KMS-11 (cell line): ENCODE measurements around the gene NFKBIZ.
"Not testable (repeated sequence)": the region's sequence is repeated elsewhere in the genome, so short reads cannot be mapped to it uniquely, and the experiment has no call there.

ENCODE experiments used
- H2AFZ ChIP-seq: fragments of 200-600 bp; sonication (generic); 2 replicates; pipeline ENCODE4 v1.6.1; 2016; ENCODE audit warnings: antibody characterized with exemption, mixed run types, low read depth
- H3K27ac ChIP-seq: fragments of 200-600 bp; sonication (generic); 2 replicates; pipeline ENCODE4 v1.6.1; 2016; ENCODE audit warnings: mild to moderate bottlenecking, mixed run types
- H3K27me3 ChIP-seq: fragments of 200-600 bp; sonication (generic); 2 replicates; pipeline ENCODE4 v1.6.1; 2017; ENCODE audit warnings: mild to moderate bottlenecking, low read depth, mixed run types, moderate library complexity; ENCODE audit not compliant: insufficient read depth
- H3K36me3 ChIP-seq: fragments of 200-600 bp; sonication (generic); 2 replicates; pipeline ENCODE4 v1.6.1; 2017; ENCODE audit warnings: mild to moderate bottlenecking, mixed run types; ENCODE audit not compliant: insufficient read depth
- H3K4me1 ChIP-seq: fragments of 200-600 bp; sonication (generic); 2 replicates; pipeline ENCODE4 v1.6.1; 2016; ENCODE audit warnings: mild to moderate bottlenecking, low read depth, mixed run types; ENCODE audit not compliant: poor library complexity, severe bottlenecking
- H3K4me2 ChIP-seq: fragments of 200-600 bp; sonication (generic); 2 replicates; pipeline ENCODE4 v1.7.0; 2016; ENCODE audit warnings: mild to moderate bottlenecking, mixed run types
- H3K4me3 ChIP-seq: fragments of 200-600 bp; sonication (generic); IDR thresholded peaks from 2 replicates; pipeline ENCODE4 v1.6.1; 2017; ENCODE audit warnings: low read depth, low read length, mixed read lengths; ENCODE audit not compliant: insufficient read depth
- H3K79me2 ChIP-seq: fragments of 200-600 bp; sonication (generic); 2 replicates; pipeline ENCODE4 v1.6.1; 2016; ENCODE audit warnings: low read depth, mixed run types; ENCODE audit not compliant: insufficient read depth
- H3K9ac ChIP-seq: fragments of 200-600 bp; sonication (generic); 2 replicates; pipeline ENCODE4 v1.6.1; 2016; ENCODE audit warnings: mild to moderate bottlenecking, mixed run types
- H4K20me1 ChIP-seq: fragments of 200-600 bp; sonication (generic); 2 replicates; pipeline ENCODE4 v1.6.1; 2016; ENCODE audit warnings: mild to moderate bottlenecking, mixed run types; ENCODE audit not compliant: insufficient read depth
- CTCF ChIP-seq: fragments of 200-600 bp; sonication (generic); conservative IDR thresholded peaks from 2 replicates; pipeline ENCODE4 v1.6.1; 2017; ENCODE audit warnings: low read depth, mild to moderate bottlenecking, antibody characterized with exemption, low read length, moderate library complexity, mixed read lengths

The NFKBIZ gene

DNA sequence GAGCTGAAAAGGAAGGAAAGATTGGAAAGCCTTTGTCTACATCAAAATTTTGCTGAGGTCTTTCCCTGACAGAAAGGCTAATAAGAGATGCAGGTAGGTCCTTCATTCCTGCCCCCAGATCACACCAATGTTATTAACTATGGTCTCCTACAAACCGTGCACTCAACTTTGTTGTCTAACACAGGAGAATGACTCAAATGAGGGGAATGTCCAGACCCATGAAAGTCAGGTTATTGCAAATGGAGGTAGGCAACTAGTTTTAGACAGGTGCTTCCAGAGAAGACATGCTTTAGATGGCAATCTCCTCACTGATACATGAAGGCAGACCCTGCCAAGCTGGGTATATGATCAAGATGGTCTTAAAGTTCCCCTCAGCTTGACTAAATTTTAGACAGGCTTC lies 51.0 kb downstream of the NFKBIZ start:
- Histone ChIP-seq H3K4me2 (no peak overlapping the region), H3K4me1 (peaks cover 5% of the 10 kb centered on the region), H3K4me3 (no peak overlapping the region), H3K36me3 (no peaks in the 10 kb centered on the region), H3K27ac (no peak overlapping the region), H3K9ac (no peak overlapping the region), H3K27me3 (no peaks in the 10 kb centered on the region), H4K20me1 (no peaks in the 10 kb centered on the region), H3K79me2 (no peaks in the 10 kb centered on the region), H2AFZ (no peak overlapping the region)
- no peak for TF ChIP-seq CTCF

DNA sequence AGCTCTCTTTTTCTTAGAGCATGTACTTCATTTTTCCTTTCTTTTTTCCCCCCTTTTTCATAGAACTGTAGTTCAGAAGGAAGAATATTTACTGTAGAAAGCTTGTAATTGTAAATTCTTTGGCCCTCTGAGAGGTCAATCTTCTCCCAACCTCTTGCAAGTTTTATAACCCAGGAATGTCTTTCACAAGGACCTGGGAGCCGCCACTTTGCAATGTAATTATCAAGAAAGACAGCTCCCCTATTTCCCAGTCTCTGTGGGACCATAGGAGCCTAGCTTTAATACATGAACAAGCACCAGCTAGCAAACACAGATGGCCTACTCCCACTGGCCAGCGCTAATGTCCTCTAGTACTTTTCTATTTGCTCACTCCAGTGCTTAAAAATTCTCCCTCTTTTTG lies 51.4 kb downstream of the NFKBIZ start:
- Histone ChIP-seq H3K9ac (no peak overlapping the region), H4K20me1 (no peaks in the 10 kb centered on the region), H3K4me3 (no peak overlapping the region), H3K27me3 (no peaks in the 10 kb centered on the region), H3K79me2 (no peaks in the 10 kb centered on the region), H2AFZ (no peak overlapping the region), H3K36me3 (no peaks in the 10 kb centered on the region), H3K27ac (no peak overlapping the region), H3K4me2 (no peak overlapping the region), H3K4me1 (peaks cover 5% of the 10 kb centered on the region)
- no peak for TF ChIP-seq CTCF

- TF ChIP-seq CTCF: no peak
- Histone ChIP-seq H4K20me1 (no peaks in the 10 kb centered on the region), H3K27ac (no peak overlapping the region), H3K4me2 (no peak overlapping the region), H3K27me3 (no peaks in the 10 kb centered on the region), H3K79me2 (no peaks in the 10 kb centered on the region), H3K4me1 (peaks cover 5% of the 10 kb centered on the region), H2AFZ (no peak overlapping the region), H3K9ac (no peak overlapping the region), H3K4me3 (no peak overlapping the region), H3K36me3 (no peaks in the 10 kb centered on the region)
Observed at GRCh38 chr3:101902041-101902440, 52.7 kb downstream of the NFKBIZ start.

- no peak overlapping the region for H3K4me3 ChIP-seq
- H3K27ac ChIP-seq: no peak overlapping the region
- H3K4me1 ChIP-seq: peaks cover under 1% of the 10 kb centered on the region
- no peaks in the 10 kb centered on the region for H3K79me2 ChIP-seq
- no peak overlapping the region for H3K9ac ChIP-seq
- no peaks in the 10 kb centered on the region for H3K36me3 ChIP-seq
- H2AFZ ChIP-seq: no peak overlapping the region
- no peaks in the 10 kb centered on the region for H3K27me3 ChIP-seq
- no peaks in the 10 kb centered on the region for H4K20me1 ChIP-seq
- H3K4me2 ChIP-seq: no peak overlapping the region
- no peak for TF ChIP-seq CTCF
Observed at GRCh38 chr3:101903451-101903871, 54.1 kb downstream of the NFKBIZ start.

GRCh38 chr3:101905573-101905972 lies 56.3 kb downstream of the NFKBIZ start:
- not testable (repeated sequence) for H2AFZ ChIP-seq, H3K36me3 ChIP-seq, H3K79me2 ChIP-seq, H3K4me3 ChIP-seq, H3K9ac ChIP-seq, H3K27ac ChIP-seq, H4K20me1 ChIP-seq, H3K27me3 ChIP-seq, H3K4me2 ChIP-seq, H3K4me1 ChIP-seq
